ENCODE data around the gene DENND1A. TPM values are rescaled to one million over a fixed set of nuclear protein-coding genes. Genes with fewer than 3 reads are reported as not detected.

DENND1A gene
- total and polyA plus RNA-seq, 8 donors: 4.4 to 109 (median 21.4) TPM

DNA sequence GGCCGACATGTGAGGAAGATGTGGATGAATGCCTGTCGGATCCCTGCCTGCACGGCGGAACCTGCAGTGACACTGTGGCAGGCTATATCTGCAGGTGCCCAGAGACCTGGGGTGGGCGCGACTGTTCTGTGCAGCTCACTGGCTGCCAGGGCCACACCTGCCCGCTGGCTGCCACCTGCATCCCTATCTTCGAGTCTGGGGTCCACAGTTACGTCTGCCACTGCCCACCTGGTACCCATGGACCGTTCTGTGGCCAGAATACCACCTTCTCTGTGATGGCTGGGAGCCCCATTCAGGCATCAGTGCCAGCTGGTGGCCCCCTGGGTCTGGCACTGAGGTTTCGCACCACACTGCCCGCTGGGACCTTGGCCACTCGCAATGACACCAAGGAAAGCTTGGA, 559.8 kb downstream of the DENND1A start:
- no peaks in the 10 kb centered on the region for H3K36me3 ChIP-seq
- H3K4me3 ChIP-seq: no peak overlapping the region
- no peak for DNase-seq
- H3K9me3 ChIP-seq: no peaks in the 10 kb centered on the region
- WGBS, 5 donors: 87 to 89% (median 89%) methylated on average over 13 of the region's 13 CpGs
- H3K4me1 ChIP-seq: peaks cover 12 to 20% (median 15%) of the 10 kb centered on the region in 4 donors
- H3K27me3 ChIP-seq: peaks cover 14 to 94% (median 58%) of the 10 kb centered on the region in 3 donors
- no peak overlapping the region for H3K27ac ChIP-seq
- TF ChIP-seq POLR2AphosphoS5 (IDR thresholded peaks at IDR 0.05): no peak
- no peak for TF ChIP-seq POLR2A (IDR thresholded peaks at IDR 0.05)
- TF ChIP-seq CTCF (IDR thresholded peaks at IDR 0.05): no peak
- TF ChIP-seq EP300 (IDR thresholded peaks at IDR 0.05): no peak
- intact Hi-C loops (cut with DNase I; ENCODE audit: low total_unique reads): no loop called here

DNA sequence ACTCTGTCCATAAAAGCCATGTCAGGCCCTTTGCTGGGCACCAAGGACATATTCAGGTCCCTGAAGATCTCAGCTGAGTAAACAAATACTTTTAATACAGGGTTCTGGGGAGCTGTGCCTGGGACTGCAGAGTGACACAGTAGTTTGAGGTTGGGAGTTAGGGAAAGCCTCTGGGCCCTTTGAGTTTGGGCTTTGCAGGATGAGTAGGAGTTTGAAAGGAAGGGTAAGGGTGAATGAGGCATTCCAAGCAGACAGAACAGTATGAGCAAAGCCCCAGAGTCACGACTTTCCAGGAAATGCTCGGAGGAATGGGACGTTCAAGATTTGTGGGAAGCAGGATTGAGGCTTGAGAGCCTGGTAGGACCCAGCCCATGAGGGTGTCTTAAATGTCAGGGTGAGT, 560.6 kb downstream of the DENND1A start:
- Histone ChIP-seq H3K4me1 (peaks cover 12 to 16% (median 14%) of the 10 kb centered on the region in 4 donors), H3K27me3 (peaks cover 13 to 86% (median 50%) of the 10 kb centered on the region in 3 donors), H3K36me3 (no peaks in the 10 kb centered on the region), H3K4me3 (no peak overlapping the region), H3K9me3 (no peaks in the 10 kb centered on the region), H3K27ac (no peak overlapping the region)
- intact Hi-C loops (cut with DNase I; ENCODE audit: low total_unique reads): no loop called here
- TF ChIP-seq EP300 (IDR thresholded peaks at IDR 0.05) (no peak), POLR2AphosphoS5 (IDR thresholded peaks at IDR 0.05) (no peak), CTCF (IDR thresholded peaks at IDR 0.05) (no peak), POLR2A (IDR thresholded peaks at IDR 0.05) (no peak)
- no peak for DNase-seq
- 65 to 83% (median 75%) methylated on average over 3 of the region's 3 CpGs for WGBS, 5 donors

- Histone ChIP-seq H3K27me3 (peaks cover 9 to 79% (median 43%) of the 10 kb centered on the region in 3 donors), H3K4me3 (no peak overlapping the region), H3K9me3 (no peaks in the 10 kb centered on the region), H3K4me1 (peaks cover 6 to 10% (median 9%) of the 10 kb centered on the region in 4 donors), H3K27ac (no peak overlapping the region), H3K36me3 (no peaks in the 10 kb centered on the region)
- intact Hi-C loops (cut with DNase I; ENCODE audit: low total_unique reads): no loop called here
- DNase-seq: no peak
- 72 to 95% (median 85%) methylated on average over 2 to 6 of the region's 6 CpGs for WGBS, 5 donors
- TF ChIP-seq EP300 (IDR thresholded peaks at IDR 0.05): no peak
- no peak for TF ChIP-seq POLR2A (IDR thresholded peaks at IDR 0.05)
- no peak for TF ChIP-seq CTCF (IDR thresholded peaks at IDR 0.05)
- no peak for TF ChIP-seq POLR2AphosphoS5 (IDR thresholded peaks at IDR 0.05)
Observed at GRCh38 chr9:123368536-123369153, 561.3 kb downstream of the DENND1A start.

- TF ChIP-seq CTCF (IDR thresholded peaks at IDR 0.05) (no peak), POLR2AphosphoS5 (IDR thresholded peaks at IDR 0.05) (no peak), POLR2A (IDR thresholded peaks at IDR 0.05) (no peak), EP300 (IDR thresholded peaks at IDR 0.05) (no peak)
- peaks cover 4 to 73% (median 37%) of the 10 kb centered on the region in 3 donors for H3K27me3 ChIP-seq
- intact Hi-C loops (cut with DNase I; ENCODE audit: low total_unique reads): no loop called here
- H3K36me3 ChIP-seq: no peaks in the 10 kb centered on the region
- peaks cover 0 to 3% (median 3%) of the 10 kb centered on the region in 4 donors for H3K4me1 ChIP-seq
- no peaks in the 10 kb centered on the region for H3K9me3 ChIP-seq
- no peak overlapping the region for H3K4me3 ChIP-seq
- no peak overlapping the region for H3K27ac ChIP-seq
- 56 to 78% (median 65%) methylated on average over 10 of the region's 10 CpGs for WGBS, 5 donors
- no peak for DNase-seq
Observed at GRCh38 chr9:123368023-123368422, 561.9 kb downstream of the DENND1A start.
